NCI-H187 treated with DMSO at 0.1 percent for 48 hours (cell line): ENCODE measurements around the gene CD3E.

Source experiments
- DNase-seq: peaks from one replicate; lab custom pipeline; 2025; lab: John Stamatoyannopoulos, UW

Gene CD3E

GRCh38 chr11:118328745-118329144 lies 24.2 kb downstream of the CD3E start:
- no peak for DNase-seq

GRCh38 chr11:118334745-118335144 lies 30.2 kb downstream of the CD3E start:
- DNase-seq: no peak

GRCh38 chr11:118338637-118339061 lies 34.1 kb downstream of the CD3E start:
- no peak for DNase-seq

- DNase-seq: no peak
These were observed 34.9 kb downstream of the CD3E start for GRCh38 chr11:118339281-118339961.

GRCh38 chr11:118340449-118340848 lies 35.9 kb downstream of the CD3E start:
- no peak for DNase-seq

- no peak for DNase-seq
These were observed 36.7 kb downstream of the CD3E start for GRCh38 chr11:118341261-118341660.

- no peak for DNase-seq
These were observed 37.4 kb downstream of the CD3E start for GRCh38 chr11:118341815-118342489.

GRCh38 chr11:118342503-118343161 lies 38.1 kb downstream of the CD3E start, which contains the start of gene CD3D:
CD3D (minus strand) TSS chr11:118342705; CDS start chr11:118342607, 98 bp downstream.
- DNase-seq: no peak

GRCh38 chr11:118343248-118343647 lies 38.7 kb downstream of the CD3E start:
- DNase-seq: no peak

- no peak for DNase-seq
These were observed 39.5 kb downstream of the CD3E start, which contains the start of gene CD3G for GRCh38 chr11:118343981-118344515. CD3G (plus strand) TSS chr11:118344344; CDS start chr11:118344424, 80 bp downstream.

- no peak for DNase-seq
These were observed 44.9 kb downstream of the CD3E start for GRCh38 chr11:118349475-118349874.

GRCh38 chr11:118353084-118353710 lies 48.7 kb downstream of the CD3E start:
- no peak for DNase-seq

- DNase-seq: no peak
These were observed 53.5 kb downstream of the CD3E start for GRCh38 chr11:118358071-118358470.

- peak; percentile 52 for DNase-seq
These were observed 54.9 kb downstream of the CD3E start, which contains the start of gene UBE4A for GRCh38 chr11:118359295-118359958. UBE4A (plus strand) TSS chr11:118359600; CDS start chr11:118365081, 5,481 bp downstream.

- no peak for DNase-seq
These were observed 60.6 kb downstream of the CD3E start for GRCh38 chr11:118364956-118365615.
